ENCODE results near the gene LENEP. TPM values are rescaled to one million over a fixed set of nuclear protein-coding genes. Genes with fewer than 3 reads are reported as not detected.

The LENEP gene
- total RNA-seq, 1 donor = not detected

- Histone ChIP-seq H3K79me2 (ENCODE audit: insufficient read depth, low read length) (peaks cover 3% of the 10 kb centered on the region), H2AFZ (ENCODE audit: low read length) (no peak overlapping the region), H3K27ac (ENCODE audit: low read depth, low read length) (no peak overlapping the region), H3K9me3 (ENCODE audit: low read depth, low read length) (no peaks in the 10 kb centered on the region), H3K4me1 (ENCODE audit: insufficient read depth, low read length) (peaks cover 22% of the 10 kb centered on the region), H4K20me1 (ENCODE audit: insufficient read depth, low read length) (no peaks in the 10 kb centered on the region), H3K4me3 (ENCODE audit: insufficient read depth, low read length) (no peak overlapping the region), H3K36me3 (ENCODE audit: insufficient read depth, low read length) (no peaks in the 10 kb centered on the region), H3K27me3 (ENCODE audit: insufficient read depth, low read length) (peaks cover 4% of the 10 kb centered on the region), H3K4me2 (ENCODE audit: insufficient read depth, low read length) (no peak overlapping the region)
- peak; percentile 72 for DNase-seq (ENCODE audit: insufficient read length, low spot score, missing footprints)
- TF ChIP-seq CTCF (IDR thresholded peaks at IDR 0.05; ENCODE audit: extremely low read depth, low read depth, low read length) = no peak
Observed at GRCh38 chr1:154951901-154952657, 41.3 kb upstream of the LENEP start.

- no peak overlapping the region for H3K27ac ChIP-seq (ENCODE audit: low read depth, low read length)
- peaks cover 3% of the 10 kb centered on the region for H3K79me2 ChIP-seq (ENCODE audit: insufficient read depth, low read length)
- H3K4me2 ChIP-seq (ENCODE audit: insufficient read depth, low read length) = no peak overlapping the region
- H3K27me3 ChIP-seq (ENCODE audit: insufficient read depth, low read length) = peaks cover 4% of the 10 kb centered on the region
- no peak overlapping the region for H3K4me3 ChIP-seq (ENCODE audit: insufficient read depth, low read length)
- peaks cover 22% of the 10 kb centered on the region for H3K4me1 ChIP-seq (ENCODE audit: insufficient read depth, low read length)
- DNase-seq (ENCODE audit: insufficient read length, low spot score, missing footprints) = peak; percentile 69
- no peaks in the 10 kb centered on the region for H3K9me3 ChIP-seq (ENCODE audit: low read depth, low read length)
- no peak overlapping the region for H2AFZ ChIP-seq (ENCODE audit: low read length)
- TF ChIP-seq CTCF (IDR thresholded peaks at IDR 0.05; ENCODE audit: extremely low read depth, low read depth, low read length) = no peak
- no peaks in the 10 kb centered on the region for H3K36me3 ChIP-seq (ENCODE audit: insufficient read depth, low read length)
- H4K20me1 ChIP-seq (ENCODE audit: insufficient read depth, low read length) = no peaks in the 10 kb centered on the region
Observed at GRCh38 chr1:154952664-154953063, 40.7 kb upstream of the LENEP start.

GRCh38 chr1:154953611-154954038, 39.8 kb upstream of the LENEP start:
- Histone ChIP-seq H3K79me2 (ENCODE audit: insufficient read depth, low read length) (peaks cover 3% of the 10 kb centered on the region), H3K4me1 (ENCODE audit: insufficient read depth, low read length) (peaks cover 22% of the 10 kb centered on the region), H3K4me3 (ENCODE audit: insufficient read depth, low read length) (no peak overlapping the region), H2AFZ (ENCODE audit: low read length) (no peak overlapping the region), H3K36me3 (ENCODE audit: insufficient read depth, low read length) (peaks cover 6% of the 10 kb centered on the region), H3K9me3 (ENCODE audit: low read depth, low read length) (no peaks in the 10 kb centered on the region), H4K20me1 (ENCODE audit: insufficient read depth, low read length) (no peaks in the 10 kb centered on the region), H3K27me3 (ENCODE audit: insufficient read depth, low read length) (peaks cover 4% of the 10 kb centered on the region), H3K4me2 (ENCODE audit: insufficient read depth, low read length) (no peak overlapping the region), H3K27ac (ENCODE audit: low read depth, low read length) (no peak overlapping the region)
- TF ChIP-seq CTCF (IDR thresholded peaks at IDR 0.05; ENCODE audit: extremely low read depth, low read depth, low read length) = no peak
- peak; percentile 60 for DNase-seq (ENCODE audit: insufficient read length, low spot score, missing footprints)

GRCh38 chr1:154954541-154954940, 38.8 kb upstream of the LENEP start:
- DNase-seq (ENCODE audit: insufficient read length, low spot score, missing footprints) = peak; percentile 15
- H4K20me1 ChIP-seq (ENCODE audit: insufficient read depth, low read length) = no peaks in the 10 kb centered on the region
- H2AFZ ChIP-seq (ENCODE audit: low read length) = no peak overlapping the region
- H3K36me3 ChIP-seq (ENCODE audit: insufficient read depth, low read length) = peaks cover 13% of the 10 kb centered on the region
- H3K4me3 ChIP-seq (ENCODE audit: insufficient read depth, low read length) = no peak overlapping the region
- H3K27me3 ChIP-seq (ENCODE audit: insufficient read depth, low read length) = peaks cover 4% of the 10 kb centered on the region
- no peak overlapping the region for H3K27ac ChIP-seq (ENCODE audit: low read depth, low read length)
- peaks cover 22% of the 10 kb centered on the region for H3K4me1 ChIP-seq (ENCODE audit: insufficient read depth, low read length)
- TF ChIP-seq CTCF (IDR thresholded peaks at IDR 0.05; ENCODE audit: extremely low read depth, low read depth, low read length) = no peak
- no peaks in the 10 kb centered on the region for H3K9me3 ChIP-seq (ENCODE audit: low read depth, low read length)
- H3K4me2 ChIP-seq (ENCODE audit: insufficient read depth, low read length) = no peak overlapping the region
- peaks cover 3% of the 10 kb centered on the region for H3K79me2 ChIP-seq (ENCODE audit: insufficient read depth, low read length)

Measured in osteoblast (primary cell).